ENCODE data around the gene ARL15. TPM values are rescaled to one million over a fixed set of nuclear protein-coding genes. Genes with fewer than 3 reads are reported as not detected.

ARL15 gene
- total RNA-seq, 1 experiment from 2014 or later, result 18.3 TPM

GRCh38 chr5:54173251-54173650 lies 137.1 kb downstream of the ARL15 start:
- no peak for DNase-seq (ENCODE audit: low spot score)
- Histone ChIP-seq H3K4me3 (ENCODE audit: low read depth, low read length, poor library complexity, severe bottlenecking) (no peak overlapping the region), H3K4me1 (ENCODE audit: insufficient read depth, low read length, poor library complexity, severe bottlenecking) (no peaks in the 10 kb centered on the region), H3K36me3 (ENCODE audit: insufficient read depth, low read length, poor library complexity, severe bottlenecking) (no peaks in the 10 kb centered on the region), H3K27ac (ENCODE audit: low read depth, low read length, poor library complexity, severe bottlenecking) (no peak overlapping the region), H3K9me3 (ENCODE audit: low read depth, low read length, poor library complexity, severe bottlenecking) (no peaks in the 10 kb centered on the region), H3K27me3 (replicated peaks; ENCODE audit: insufficient read depth, low read depth, low read length, poor library complexity) (no peaks in the 10 kb centered on the region)
- ChIA-PET CTCF (no interaction called here), POLR2A (ENCODE audit: low non-redundant PET) (no interaction called here)
- TF ChIP-seq, protein P1, sequence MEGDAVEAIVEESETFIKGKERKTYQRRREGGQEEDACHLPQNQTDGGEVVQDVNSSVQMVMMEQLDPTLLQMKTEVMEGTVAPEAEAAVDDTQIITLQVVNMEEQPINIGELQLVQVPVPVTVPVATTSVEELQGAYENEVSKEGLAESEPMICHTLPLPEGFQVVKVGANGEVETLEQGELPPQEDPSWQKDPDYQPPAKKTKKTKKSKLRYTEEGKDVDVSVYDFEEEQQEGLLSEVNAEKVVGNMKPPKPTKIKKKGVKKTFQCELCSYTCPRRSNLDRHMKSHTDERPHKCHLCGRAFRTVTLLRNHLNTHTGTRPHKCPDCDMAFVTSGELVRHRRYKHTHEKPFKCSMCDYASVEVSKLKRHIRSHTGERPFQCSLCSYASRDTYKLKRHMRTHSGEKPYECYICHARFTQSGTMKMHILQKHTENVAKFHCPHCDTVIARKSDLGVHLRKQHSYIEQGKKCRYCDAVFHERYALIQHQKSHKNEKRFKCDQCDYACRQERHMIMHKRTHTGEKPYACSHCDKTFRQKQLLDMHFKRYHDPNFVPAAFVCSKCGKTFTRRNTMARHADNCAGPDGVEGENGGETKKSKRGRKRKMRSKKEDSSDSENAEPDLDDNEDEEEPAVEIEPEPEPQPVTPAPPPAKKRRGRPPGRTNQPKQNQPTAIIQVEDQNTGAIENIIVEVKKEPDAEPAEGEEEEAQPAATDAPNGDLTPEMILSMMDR (conservative IDR thresholded peaks at IDR 0.05; ENCODE audit: low read depth, low read length), result no peak
- TF ChIP-seq EZH2 (IDR thresholded peaks at IDR 0.05; ENCODE audit: borderline replicate concordance, low read depth, low read length, poor library complexity, severe bottlenecking), result no peak
- intact Hi-C loops (cut with micrococcal nuclease; ENCODE audit: unreplicated experiment), result no loop called here
- BruUV-seq (replicated peaks), result no TSS peak

GRCh38 chr5:54171645-54172384 lies 138.6 kb downstream of the ARL15 start:
- no peak for DNase-seq (ENCODE audit: low spot score)
- Histone ChIP-seq H3K4me3 (ENCODE audit: low read depth, low read length, poor library complexity, severe bottlenecking) (no peak overlapping the region), H3K4me1 (ENCODE audit: insufficient read depth, low read length, poor library complexity, severe bottlenecking) (no peaks in the 10 kb centered on the region), H3K27me3 (replicated peaks; ENCODE audit: insufficient read depth, low read depth, low read length, poor library complexity) (no peaks in the 10 kb centered on the region), H3K36me3 (ENCODE audit: insufficient read depth, low read length, poor library complexity, severe bottlenecking) (no peaks in the 10 kb centered on the region), H3K9me3 (ENCODE audit: low read depth, low read length, poor library complexity, severe bottlenecking) (no peaks in the 10 kb centered on the region), H3K27ac (ENCODE audit: low read depth, low read length, poor library complexity, severe bottlenecking) (no peak overlapping the region)
- CTCF ChIA-PET, result no interaction called here
- intact Hi-C loops (cut with micrococcal nuclease; ENCODE audit: unreplicated experiment), result no loop called here
- POLR2A ChIA-PET (ENCODE audit: low non-redundant PET), result no interaction called here
- BruUV-seq (replicated peaks), result no TSS peak
- no peak for TF ChIP-seq EZH2 (IDR thresholded peaks at IDR 0.05; ENCODE audit: borderline replicate concordance, low read depth, low read length, poor library complexity, severe bottlenecking)
- TF ChIP-seq, protein P1 (conservative IDR thresholded peaks at IDR 0.05; ENCODE audit: low read depth, low read length), result no peak

GRCh38 chr5:54165687-54166086 lies 144.7 kb downstream of the ARL15 start:
- Histone ChIP-seq H3K4me1 (ENCODE audit: insufficient read depth, low read length, poor library complexity, severe bottlenecking) (no peaks in the 10 kb centered on the region), H3K27ac (ENCODE audit: low read depth, low read length, poor library complexity, severe bottlenecking) (no peak overlapping the region), H3K4me3 (ENCODE audit: low read depth, low read length, poor library complexity, severe bottlenecking) (no peak overlapping the region), H3K9me3 (ENCODE audit: low read depth, low read length, poor library complexity, severe bottlenecking) (no peaks in the 10 kb centered on the region), H3K36me3 (ENCODE audit: insufficient read depth, low read length, poor library complexity, severe bottlenecking) (no peaks in the 10 kb centered on the region), H3K27me3 (replicated peaks; ENCODE audit: insufficient read depth, low read depth, low read length, poor library complexity) (no peaks in the 10 kb centered on the region)
- intact Hi-C loops (cut with micrococcal nuclease; ENCODE audit: unreplicated experiment), result no loop called here
- DNase-seq (ENCODE audit: low spot score), result no peak
- no TSS peak for BruUV-seq (replicated peaks)
- POLR2A ChIA-PET (ENCODE audit: low non-redundant PET), result no interaction called here
- CTCF ChIA-PET, result no interaction called here
- TF ChIP-seq, protein P1 (conservative IDR thresholded peaks at IDR 0.05; ENCODE audit: low read depth, low read length), result no peak
- no peak for TF ChIP-seq EZH2 (IDR thresholded peaks at IDR 0.05; ENCODE audit: borderline replicate concordance, low read depth, low read length, poor library complexity, severe bottlenecking)
